Measurements from ENCODE around the gene CPNE4.

- no peak for TF ChIP-seq POLR2AphosphoS5 (IDR thresholded peaks at IDR 0.05)
- no peak for TF ChIP-seq EP300 (IDR thresholded peaks at IDR 0.05)
Observed at GRCh38 chr3:131755380-131755779, 279.4 kb downstream of the CPNE4 start.

Measured in stomach (tissue), 4 donors.